ENCODE measurements around the gene GNL3. TPM values are rescaled to one million over a fixed set of nuclear protein-coding genes. Genes with fewer than 3 reads are reported as not detected.
A peak's percentile ranks its signal among the peaks of the same experiment; 100 is the strongest.

Gene GNL3
- total and polyA plus RNA-seq, 2 of the 8 experiments (the other 6 are each of a cell fraction or from before 2014, with no cell fraction given): 45.5 to 184 TPM

- no peak overlapping the region for H2BK12ac ChIP-seq (ENCODE audit: low read depth, low read length)
- H3K23ac ChIP-seq (ENCODE audit: insufficient read length): no peak overlapping the region
- no peak overlapping the region for H3K4me2 ChIP-seq (ENCODE audit: insufficient read depth in 1 of 2, low read depth in 2 of 2, low read length in 2 of 2)
- H3K9ac ChIP-seq (replicated peaks in 1 of 4; ENCODE audit: extremely low read depth in 1 of 4, low read depth in 3 of 4, low read length in 3 of 4): no peak overlapping the region
- no peak overlapping the region for H2BK120ac ChIP-seq (replicated peaks; ENCODE audit: low read depth, low read length)
- no peaks in the 10 kb centered on the region for H3K79me1 ChIP-seq (ENCODE audit: low read depth, low read length)
- ChIA-PET POLR2A (ENCODE audit: partially characterized antibody) (interaction anchor here (0.8 to 18.8 kb wide), 5 partner anchors 6 to 73 kb away, joined by 5 to 347 read pairs (median 106); partner anchors contain the start of genes GLT8D1, GNL3, PBRM1 and SPCS1), CTCF (ENCODE audit: partially characterized antibody) (interaction anchor here (0.9 to 1.7 kb wide), 3 partner anchors 9 to 18 kb away, joined by 3 to 4 read pairs (median 3); partner anchors contain the start of genes GLT8D1 and SPCS1)
- no peak overlapping the region for H4K91ac ChIP-seq (replicated peaks; ENCODE audit: insufficient read length, low read length)
- H3K36me3 ChIP-seq (ENCODE audit: control insufficient read depth in 2 of 4, insufficient read depth in 4 of 4, low read length in 3 of 4): peaks cover 33 to 62% (median 47%) of the 10 kb centered on the region in 4 experiments
- H4K20me1 ChIP-seq (replicated peaks in 1 of 2; ENCODE audit: control insufficient read depth in 1 of 2, insufficient read depth in 2 of 2, low read length in 2 of 2): peaks cover 7 to 13% of the 10 kb centered on the region in 2 experiments
- no peak overlapping the region for H3K4ac ChIP-seq (replicated peaks; ENCODE audit: insufficient read length, low read depth, low read length)
- H2BK15ac ChIP-seq (ENCODE audit: low read length): no peak overlapping the region
- H2BK5ac ChIP-seq (ENCODE audit: low read depth, low read length): no peak overlapping the region
- no peak overlapping the region for H3K56ac ChIP-seq (replicated peaks; ENCODE audit: insufficient read length, low read depth, low read length)
- H3K9me3 ChIP-seq (ENCODE audit: insufficient read depth in 2 of 2, low read depth in 1 of 2, low read length in 1 of 2): no peaks in the 10 kb centered on the region
- no peak overlapping the region for H2BK20ac ChIP-seq (ENCODE audit: low read length)
- H3K4me3 ChIP-seq (ENCODE audit: extremely low read depth in 1 of 4, insufficient read depth in 2 of 4, low read depth in 3 of 4, low read length in 4 of 4): no peak overlapping the region
- no peaks in the 10 kb centered on the region for H3K27me3 ChIP-seq (replicated peaks in 1 of 4; ENCODE audit: control insufficient read depth in 3 of 4, extremely low read depth in 1 of 4, insufficient read depth in 3 of 4, low read length in 3 of 4)
- 86% methylated on average over 2 of the region's 2 CpGs; no CpG with 5 or more reads in 1 of the 2 experiments for WGBS, 2 experiments (ENCODE audit: extremely low coverage in 1 of 2, insufficient coverage in 1 of 2, insufficient read length in 1 of 2, insufficient replicate concordance in 2 of 2, low coverage in 1 of 2, low lambda C conversion rate in 2 of 2, missing lambda C conversion rate in 1 of 2)
- H3K4me1 ChIP-seq (replicated peaks in 1 of 4; ENCODE audit: control insufficient read depth in 3 of 4, insufficient read depth in 4 of 4, low read length in 3 of 4): no peaks in the 10 kb centered on the region
- no peak overlapping the region for H3K18ac ChIP-seq (ENCODE audit: extremely low read depth, low read length)
- H3K79me2 ChIP-seq (ENCODE audit: control insufficient read depth in 1 of 2, insufficient read depth in 2 of 2, low read length in 2 of 2): peaks cover 0 to 4% of the 10 kb centered on the region in 2 experiments; a peak in 1 of 4 replicates
- H3K14ac ChIP-seq (ENCODE audit: insufficient read length): no peak overlapping the region
- FAIRE-seq (no peak), DNase-seq (ENCODE audit: low read depth in 1 of 2, low spot score in 2 of 2) (peak in 1 of 2 experiments; percentile 28)
- H2AK5ac ChIP-seq (ENCODE audit: low read depth, low read length): no peak overlapping the region
- H2AFZ ChIP-seq (ENCODE audit: low read length): no peak overlapping the region
- no peak overlapping the region for H3K27ac ChIP-seq (ENCODE audit: low read depth, low read length)
- H4K8ac ChIP-seq (ENCODE audit: extremely low read depth, insufficient read depth, low read length): no peak overlapping the region
- no peaks in the 10 kb centered on the region for H3K23me2 ChIP-seq (ENCODE audit: low read depth, low read length)
- no peak overlapping the region for H4K5ac ChIP-seq (ENCODE audit: insufficient read length, low read depth, low read length)
- TF ChIP-seq RFX5 (IDR thresholded peaks at IDR 0.05; ENCODE audit: borderline replicate concordance, low read depth, low read length): no peak
- no peak for TF ChIP-seq KDM5A (IDR thresholded peaks at IDR 0.05; ENCODE audit: low read length)
- no peak for TF ChIP-seq BRCA1 (IDR thresholded peaks at IDR 0.05; ENCODE audit: low read depth, low read length)
- no peak for TF ChIP-seq TCF12 (IDR thresholded peaks at IDR 0.05; ENCODE audit: low read depth, low read length)
- no peak for TF ChIP-seq SP4 (IDR thresholded peaks at IDR 0.05; ENCODE audit: low read length)
- TF ChIP-seq TBP (IDR thresholded peaks at IDR 0.05; ENCODE audit: low read depth, low read length): no peak
- no peak for TF ChIP-seq BCL11A (IDR thresholded peaks at IDR 0.05; ENCODE audit: low read depth in 2 of 2, low read length in 2 of 2)
- no peak for TF ChIP-seq CBX5 (IDR thresholded peaks at IDR 0.05; ENCODE audit: low read depth, low read length)
- TF ChIP-seq SIN3A (conservative IDR thresholded peaks at IDR 0.05 in 1 of 2, IDR thresholded peaks at IDR 0.05 in 1 of 2; ENCODE audit: low read depth in 1 of 2, low read length in 2 of 2): no peak
- no peak for TF ChIP-seq RXRA (IDR thresholded peaks at IDR 0.05; ENCODE audit: insufficient read depth, low read depth, low read length)
- TF ChIP-seq ATF3 (IDR thresholded peaks at IDR 0.05; ENCODE audit: insufficient read depth, low read depth, low read length): no peak
- TF ChIP-seq ZNF274 (IDR thresholded peaks at IDR 0.05; ENCODE audit: borderline replicate concordance, extremely low read depth, low read length): no peak
Measured at GRCh38 chr3:52696830-52697631, 11.2 kb downstream of the GNL3 start.

Data from H1 (cell line).